RWPE2 (cell line): ENCODE data around the gene PNKD.

Experiments used
- ATAC-seq: fragments of 200-7000 bp; cut with Tn5 transposase; 3 replicates; pipeline ENCODE4 v1.9.1; 2021; ENCODE audit warnings: low read depth
- DNase-seq: peaks from one replicate; pipeline ENCODE4 v3.0.0-alpha.2; 2020; ENCODE audit warnings: low spot score
- H3K27ac ChIP-seq: fragments of 450-650 bp; 2 replicates; pipeline ENCODE4 v1.5.1; 2017; ENCODE audit warnings: mild to moderate bottlenecking; ENCODE audit not compliant: poor library complexity, severe bottlenecking
- H3K27me3 ChIP-seq: fragments of 250-450 bp; sonication (Bioruptor Pico); 2 replicates; pipeline ENCODE4 v1.5.1; 2021; ENCODE audit warnings: mild to moderate bottlenecking, moderate library complexity; ENCODE audit not compliant: insufficient read depth, poor library complexity, severe bottlenecking
- H3K36me3 ChIP-seq: fragments of 250-450 bp; sonication (Bioruptor Pico); 2 replicates; pipeline ENCODE4 v1.5.1; 2020; ENCODE audit warnings: low read depth, mild to moderate bottlenecking, moderate library complexity
- H3K4me1 ChIP-seq: fragments of 250-450 bp; sonication (Bioruptor Pico); 2 replicates; pipeline ENCODE4 v1.5.1; 2021; ENCODE audit warnings: mild to moderate bottlenecking, moderate library complexity; ENCODE audit not compliant: insufficient read depth, poor library complexity, severe bottlenecking
- H3K4me3 ChIP-seq: fragments of 250-450 bp; sonication (Bioruptor Pico); 2 replicates; pipeline ENCODE4 v1.5.1; 2021; ENCODE audit warnings: mild to moderate bottlenecking, moderate library complexity; ENCODE audit not compliant: severe bottlenecking
- H3K9me3 ChIP-seq: fragments of 250-450 bp; sonication (Bioruptor Pico); 2 replicates; pipeline ENCODE4 v1.5.1; 2021; ENCODE audit warnings: mild to moderate bottlenecking, moderate library complexity; ENCODE audit not compliant: severe bottlenecking
- CTCF ChIP-seq: fragments of 450-650 bp; IDR thresholded peaks from one replicate; pipeline ENCODE4 v1.5.1; 2017; ENCODE audit warnings: mild to moderate bottlenecking, moderate library complexity; ENCODE audit not compliant: poor library complexity, severe bottlenecking

The PNKD gene

GRCh38 chr2:218329826-218330593, 59.7 kb downstream of the PNKD start:
- Histone ChIP-seq H3K4me1 (no peaks in the 10 kb centered on the region), H3K27ac (no peak overlapping the region), H3K27me3 (no peaks in the 10 kb centered on the region)

GRCh38 chr2:218331745-218332144, 61.4 kb downstream of the PNKD start:
- H3K9me3 ChIP-seq: no peaks in the 10 kb centered on the region
- no peak for ATAC-seq
- H3K4me3 ChIP-seq: no peak overlapping the region
- no peak for TF ChIP-seq CTCF
- no peaks in the 10 kb centered on the region for H3K27me3 ChIP-seq
- H3K4me1 ChIP-seq: no peaks in the 10 kb centered on the region
- no peak overlapping the region for H3K27ac ChIP-seq
- no peak for DNase-seq
- no peaks in the 10 kb centered on the region for H3K36me3 ChIP-seq

More at GRCh38 chr2:218329826-218330593, 59.7 kb downstream of the PNKD start:
- H3K4me3 ChIP-seq: no peak overlapping the region
- ATAC-seq (no peak), DNase-seq (no peak)
- H3K36me3 ChIP-seq: no peaks in the 10 kb centered on the region
- H3K9me3 ChIP-seq: no peaks in the 10 kb centered on the region
- TF ChIP-seq CTCF: no peak

- TF ChIP-seq CTCF: no peak
- Histone ChIP-seq H3K27ac (no peak overlapping the region), H3K4me1 (no peaks in the 10 kb centered on the region), H3K4me3 (no peak overlapping the region), H3K9me3 (no peaks in the 10 kb centered on the region), H3K27me3 (no peaks in the 10 kb centered on the region), H3K36me3 (no peaks in the 10 kb centered on the region)
- ATAC-seq (peak; percentile 27; the same call in 1 of the 3 replicates), DNase-seq (no peak)
Measured at GRCh38 chr2:218332288-218332687, 62.0 kb downstream of the PNKD start.

- H3K36me3 ChIP-seq: no peaks in the 10 kb centered on the region
- no peak for ATAC-seq
- H3K27me3 ChIP-seq: no peaks in the 10 kb centered on the region
- no peaks in the 10 kb centered on the region for H3K4me1 ChIP-seq
- DNase-seq: no peak
- H3K27ac ChIP-seq: no peak overlapping the region
- no peak for TF ChIP-seq CTCF
- no peaks in the 10 kb centered on the region for H3K9me3 ChIP-seq
- H3K4me3 ChIP-seq: no peak overlapping the region
Measured at GRCh38 chr2:218332920-218333645, 62.8 kb downstream of the PNKD start.
